Mesenchymal stem cell (in vitro differentiated cells and primary cell): ENCODE data around the gene CD302.
"Not testable (repeated sequence)": the region's sequence is repeated elsewhere in the genome, so short reads cannot be mapped to it uniquely, and the experiment has no call there.

ENCODE experiments used
- DNase-seq: peaks from one replicate; pipeline ENCODE4 v3.0.0-alpha.2; 2013
- H2AFZ ChIP-seq: one replicate; pipeline ENCODE4 v1.6.1; 2013; ENCODE audit warnings: low read depth, mild to moderate bottlenecking, control low read depth, inconsistent platforms, low read length, moderate library complexity
- H2AK5ac ChIP-seq: 2 replicates; pipeline ENCODE4 v1.6.1; 2013; ENCODE audit warnings: low read length, moderate library complexity, mild to moderate bottlenecking, inconsistent platforms; ENCODE audit not compliant: severe bottlenecking
- H2BK120ac ChIP-seq: one replicate; pipeline ENCODE4 v1.6.1; 2013; ENCODE audit warnings: low read depth, mild to moderate bottlenecking, inconsistent platforms, low read length, moderate library complexity
- H2BK12ac ChIP-seq, 2 experiments: one replicate each; pipeline ENCODE4 v1.6.1; 2013; ENCODE audit warnings: inconsistent platforms in 2 of 2, low read length in 2 of 2, mild to moderate bottlenecking in 2 of 2, moderate library complexity in 2 of 2, control low read depth in 1 of 2
- H2BK15ac ChIP-seq: one replicate; pipeline ENCODE4 v1.6.1; 2013; ENCODE audit warnings: mild to moderate bottlenecking, low read depth, inconsistent platforms; ENCODE audit not compliant: poor library complexity, severe bottlenecking
- H2BK5ac ChIP-seq: 2 replicates; pipeline ENCODE4 v1.6.1; 2013; ENCODE audit warnings: low read depth, mild to moderate bottlenecking, low read length, control low read depth, inconsistent platforms; ENCODE audit not compliant: poor library complexity, severe bottlenecking
- H3K14ac ChIP-seq, 2 experiments: one replicate each; pipeline ENCODE4 v1.6.1; 2013; ENCODE audit warnings: inconsistent platforms in 2 of 2, low read length in 2 of 2, control low read depth in 1 of 2, mild to moderate bottlenecking in 1 of 2, moderate library complexity in 1 of 2
- H3K18ac ChIP-seq, 2 experiments: one replicate each; pipeline ENCODE4 v1.6.1; 2013; ENCODE audit warnings: inconsistent platforms in 2 of 2, low read length in 2 of 2, control low read depth in 1 of 2, low read depth in 1 of 2, mild to moderate bottlenecking in 1 of 2
- H3K23ac ChIP-seq, 2 experiments: one replicate each; pipeline ENCODE4 v1.6.1; 2013; ENCODE audit warnings: inconsistent platforms in 2 of 2, low read length in 2 of 2, mild to moderate bottlenecking in 2 of 2, moderate library complexity in 2 of 2, control low read depth in 1 of 2
- H3K27ac ChIP-seq: 2 replicates; pipeline ENCODE4 v1.5.1; 2013; ENCODE audit warnings: mild to moderate bottlenecking, moderate library complexity, low read length, control low read depth, inconsistent platforms; ENCODE audit not compliant: poor library complexity, severe bottlenecking
- H3K27me3 ChIP-seq, 2 experiments: 2 replicates each; pipeline versions ENCODE4 v1.6.1 to v1.7.0; 2013; ENCODE audit warnings: low read length in 2 of 2, mild to moderate bottlenecking in 2 of 2, moderate library complexity in 2 of 2, control low read depth in 1 of 2, inconsistent platforms in 1 of 2; ENCODE audit not compliant: control insufficient read depth in 1 of 2, insufficient read depth in 1 of 2
- H3K36me3 ChIP-seq, 2 experiments: 2 replicates each; pipeline versions ENCODE4 v1.6.1 to v1.7.0; 2013; ENCODE audit warnings: low read length in 2 of 2, control low read depth in 1 of 2, inconsistent platforms in 1 of 2, low read depth in 1 of 2, mild to moderate bottlenecking in 1 of 2; ENCODE audit not compliant: insufficient read depth in 2 of 2, control insufficient read depth in 1 of 2
- H3K4ac ChIP-seq, 2 experiments: one replicate each; pipeline ENCODE4 v1.6.1; 2013; ENCODE audit warnings: inconsistent platforms in 2 of 2, low read length in 2 of 2, mild to moderate bottlenecking in 2 of 2, moderate library complexity in 2 of 2, control low read depth in 1 of 2, low read depth in 1 of 2
- H3K4me1 ChIP-seq: 2 replicates; pipeline ENCODE4 v1.6.1; 2013; ENCODE audit warnings: low read depth, low read length, control low read depth; ENCODE audit not compliant: control insufficient read depth, insufficient read depth
- H3K4me2 ChIP-seq: 2 replicates; pipeline ENCODE4 v1.6.1; 2013; ENCODE audit warnings: low read length, mild to moderate bottlenecking, inconsistent platforms; ENCODE audit not compliant: poor library complexity, severe bottlenecking
- H3K4me3 ChIP-seq, 2 experiments: 2 replicates each; pipeline versions ENCODE4 v1.5.1 to v1.7.0; 2013; ENCODE audit warnings: low read length in 2 of 2, mild to moderate bottlenecking in 2 of 2, control low read depth in 1 of 2, low read depth in 1 of 2; ENCODE audit not compliant: insufficient read depth in 1 of 2
- H3K79me1 ChIP-seq: replicated peaks from 2 replicates; pipeline ENCODE4 v1.6.1; 2013; ENCODE audit warnings: mild to moderate bottlenecking, control low read depth, low read length, inconsistent platforms; ENCODE audit not compliant: poor library complexity, severe bottlenecking
- H3K9ac ChIP-seq: 2 replicates; pipeline ENCODE4 v1.7.0; 2013; ENCODE audit warnings: mild to moderate bottlenecking, low read length, moderate library complexity
- H3K9me3 ChIP-seq: 2 replicates; pipeline ENCODE4 v1.7.0; 2013; ENCODE audit warnings: mild to moderate bottlenecking, low read length; ENCODE audit not compliant: control insufficient read depth
- H4K8ac ChIP-seq: one replicate; pipeline ENCODE4 v1.6.1; 2013; ENCODE audit warnings: inconsistent platforms, mild to moderate bottlenecking, low read length, moderate library complexity
- H4K91ac ChIP-seq: one replicate; pipeline ENCODE4 v1.6.1; 2013; ENCODE audit warnings: mild to moderate bottlenecking, low read length, inconsistent platforms
- WGBS: methylation state at CpG from one replicate; pipeline ENCODE4 v1.1.7; 2013; ENCODE audit warnings: mixed read lengths; 5-methylcytosine and 5-hydroxymethylcytosine counted together

CD302 gene

DNA sequence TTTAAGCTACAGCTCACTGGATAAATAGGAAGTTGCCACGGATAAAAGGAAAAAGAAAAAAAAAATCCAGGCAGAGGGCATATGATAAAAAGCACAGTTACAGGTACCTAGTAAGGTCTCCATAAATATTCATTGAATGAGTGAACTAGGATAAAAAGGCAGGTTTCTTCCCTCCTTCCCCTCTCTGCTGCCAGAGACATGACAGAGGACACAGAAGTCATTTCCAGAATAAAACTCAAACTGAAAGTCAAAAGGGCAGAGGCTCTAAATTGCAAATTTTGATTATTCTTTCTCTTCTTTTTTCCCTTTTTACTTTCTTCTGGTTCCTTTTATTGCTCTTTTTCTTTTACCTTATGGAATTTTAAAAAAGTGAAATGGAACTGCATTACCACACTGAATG, 7.7 kb downstream of the CD302 start:
- no peak overlapping the region for H2AFZ ChIP-seq

GRCh38 chr2:159788253-159788652, 9.8 kb downstream of the CD302 start:
- Histone ChIP-seq H2AK5ac (no peak overlapping the region), H3K4me3 (no peak overlapping the region), H3K4me2 (no peak overlapping the region), H2BK12ac (no peak overlapping the region), H3K4ac (no peak overlapping the region), H2AFZ (no peak overlapping the region), H2BK15ac (no peak overlapping the region), H3K36me3 (peaks cover 0 to 2% of the 10 kb centered on the region in 2 experiments), H3K23ac (no peak overlapping the region), H2BK5ac (no peak overlapping the region), H4K91ac (no peak overlapping the region), H3K27me3 (no peaks in the 10 kb centered on the region), H2BK120ac (no peak overlapping the region), H4K8ac (no peak overlapping the region), H3K9ac (no peak overlapping the region), H3K14ac (no peak overlapping the region), H3K9me3 (no peaks in the 10 kb centered on the region), H3K79me1 (peaks cover 2% of the 10 kb centered on the region), H3K4me1 (no peaks in the 10 kb centered on the region), H3K27ac (no peak overlapping the region), H3K18ac (no peak overlapping the region)
- WGBS: 84% methylated on average over 2 of the region's 3 CpGs
- DNase-seq: no peak

More for the DNA sequence above, 7.7 kb downstream of the CD302 start:
- Histone ChIP-seq H3K4ac (no peak overlapping the region), H3K4me2 (no peak overlapping the region), H2BK12ac (no peak overlapping the region), H3K27me3 (no peaks in the 10 kb centered on the region), H3K23ac (no peak overlapping the region), H2BK120ac (no peak overlapping the region), H4K8ac (no peak overlapping the region), H2AK5ac (no peak overlapping the region), H3K9me3 (no peaks in the 10 kb centered on the region), H2BK15ac (no peak overlapping the region), H2BK5ac (no peak overlapping the region), H4K91ac (no peak overlapping the region), H3K36me3 (peaks cover 0 to 2% of the 10 kb centered on the region in 2 experiments), H3K27ac (no peak overlapping the region), H3K18ac (no peak overlapping the region), H3K14ac (no peak overlapping the region), H3K4me1 (no peaks in the 10 kb centered on the region), H3K4me3 (no peak overlapping the region), H3K9ac (no peak overlapping the region), H3K79me1 (peaks cover 2% of the 10 kb centered on the region)
- 75% methylated on average over 1 of the region's 1 CpG for WGBS
- DNase-seq: no peak

DNA sequence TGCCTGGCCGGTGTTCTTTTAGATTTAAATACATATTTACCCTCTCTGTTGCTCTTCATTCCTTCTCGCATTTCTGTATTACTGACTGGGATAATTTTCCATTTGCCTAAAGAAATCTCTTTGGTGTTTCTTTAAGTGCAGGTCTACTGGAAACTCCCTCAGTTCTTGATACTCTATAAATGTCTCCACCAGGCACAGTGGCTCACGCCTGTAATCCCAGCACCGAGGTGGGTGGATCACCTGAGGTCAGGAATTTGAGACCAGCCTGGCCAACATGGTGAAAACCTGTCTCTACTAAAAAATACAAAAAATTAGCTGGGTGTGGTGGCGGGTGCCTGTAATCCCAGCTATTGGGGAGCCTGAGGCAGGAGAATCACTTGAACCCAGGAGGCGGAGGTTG, 10.4 kb downstream of the CD302 start:
- H2AFZ ChIP-seq, DNase-seq, H3K18ac ChIP-seq, H3K27me3 ChIP-seq, H3K14ac ChIP-seq, H3K4me2 ChIP-seq, H2BK15ac ChIP-seq, H2BK12ac ChIP-seq, H3K36me3 ChIP-seq, H4K91ac ChIP-seq, H2BK5ac ChIP-seq, H3K4ac ChIP-seq, H3K4me1 ChIP-seq, H3K9me3 ChIP-seq, H3K23ac ChIP-seq, H3K79me1 ChIP-seq, H4K8ac ChIP-seq, H3K27ac ChIP-seq, H3K9ac ChIP-seq, H2BK120ac ChIP-seq, H2AK5ac ChIP-seq, H3K4me3 ChIP-seq: not testable (repeated sequence)
- WGBS: 100% methylated on average over 4 of the region's 6 CpGs

GRCh38 chr2:159786938-159787337, 11.1 kb downstream of the CD302 start:
- H3K36me3 ChIP-seq: peaks cover 0 to 2% of the 10 kb centered on the region in 2 experiments
- H3K9me3 ChIP-seq: no peaks in the 10 kb centered on the region
- no peak overlapping the region for H2AK5ac ChIP-seq
- no CpG with 5 or more reads among the region's 2 CpGs for WGBS
- H4K91ac ChIP-seq: no peak overlapping the region
- no peak overlapping the region for H3K4me3 ChIP-seq
- no peak overlapping the region for H3K9ac ChIP-seq
- no peak overlapping the region for H3K23ac ChIP-seq
- H2BK12ac ChIP-seq: no peak overlapping the region
- no peak overlapping the region for H3K18ac ChIP-seq
- H3K27ac ChIP-seq: no peak overlapping the region
- H3K14ac ChIP-seq: no peak overlapping the region
- no peaks in the 10 kb centered on the region for H3K4me1 ChIP-seq
- H3K79me1 ChIP-seq: peaks cover under 1% of the 10 kb centered on the region
- no peak overlapping the region for H2BK15ac ChIP-seq
- no peak for DNase-seq
- H3K27me3 ChIP-seq: no peaks in the 10 kb centered on the region
- no peak overlapping the region for H3K4ac ChIP-seq
- no peak overlapping the region for H2BK120ac ChIP-seq
- no peak overlapping the region for H2AFZ ChIP-seq
- no peak overlapping the region for H2BK5ac ChIP-seq
- no peak overlapping the region for H3K4me2 ChIP-seq
- H4K8ac ChIP-seq: no peak overlapping the region
